NCI-H128 (cell line): ENCODE measurements around the gene LSR.
"Not testable (repeated sequence)": the region's sequence is repeated elsewhere in the genome, so short reads cannot be mapped to it uniquely, and the experiment has no call there.

Experiments
- DNase-seq: peaks from one replicate; lab custom pipeline; 2025; ENCODE audit not compliant: unreplicated experiment; lab: John Stamatoyannopoulos, UW

The LSR gene

DNA sequence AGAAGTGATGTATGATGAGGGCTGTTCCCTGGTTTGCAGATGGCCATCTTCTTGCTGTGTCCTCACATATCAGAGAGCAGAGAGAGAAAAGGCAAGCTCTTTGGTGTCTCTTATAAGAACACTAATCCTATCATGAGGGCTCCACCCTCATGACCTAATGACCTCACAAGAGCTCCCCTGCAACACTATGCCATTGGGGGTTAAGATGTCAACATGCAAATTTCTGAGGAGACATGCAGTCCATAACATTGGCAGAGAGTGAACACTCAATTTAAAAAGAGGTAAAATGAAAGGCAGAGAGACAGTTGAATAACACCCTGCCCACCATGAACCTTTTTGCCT is 31.2 kb upstream of the LSR start:
- DNase-seq: no peak

DNA sequence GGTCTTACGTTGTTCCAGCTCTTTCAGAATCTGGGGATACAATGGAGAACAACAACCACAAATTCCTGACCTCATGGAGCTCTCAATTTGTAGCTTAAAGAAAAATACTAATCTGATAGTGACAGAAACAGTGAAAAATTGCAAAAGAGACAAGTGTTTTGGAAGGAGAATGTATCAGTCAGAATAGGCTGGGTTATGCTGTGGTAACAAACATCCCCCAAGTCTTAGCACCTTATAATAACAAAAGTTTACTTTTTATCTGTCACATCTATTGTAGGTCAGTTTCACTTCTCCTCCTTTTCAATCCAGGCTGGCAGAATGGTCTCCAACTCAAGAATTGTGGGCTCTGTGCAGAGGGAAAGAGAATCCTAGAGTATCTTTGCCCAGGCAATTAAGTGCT is 29.8 kb upstream of the LSR start:
- DNase-seq: no peak

GRCh38 chr19:35220315-35220921 is 28.4 kb upstream of the LSR start:
- no peak for DNase-seq

DNA sequence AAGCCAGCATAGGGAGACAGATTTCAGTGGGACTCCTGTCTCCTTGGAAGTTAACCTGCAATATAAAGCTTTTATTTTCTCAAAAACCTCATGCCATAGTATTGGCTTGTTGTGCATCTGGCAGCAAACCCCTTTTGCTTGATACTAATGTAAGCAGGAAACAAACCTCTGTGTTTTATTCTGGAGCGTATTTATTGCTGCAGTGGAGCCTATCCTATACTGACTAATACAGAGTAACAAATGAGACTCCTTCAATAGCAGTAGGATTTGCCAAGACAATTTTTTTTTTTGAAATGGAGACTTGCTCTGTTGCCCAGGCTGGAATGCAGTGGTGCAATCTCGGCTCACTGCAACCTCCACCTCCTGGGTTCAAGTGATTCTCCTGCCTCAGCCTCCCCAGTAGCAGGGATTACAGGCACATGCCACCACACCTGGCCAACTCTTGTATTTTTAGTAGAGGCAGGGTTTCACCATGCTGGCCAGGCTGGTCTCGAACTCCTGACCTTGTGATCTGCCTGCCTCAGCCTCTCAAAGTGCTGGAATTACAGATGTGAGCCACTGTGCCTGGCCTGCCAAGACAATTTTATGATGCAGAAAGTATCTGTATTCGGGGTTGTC is 27.7 kb upstream of the LSR start:
- not testable (repeated sequence) for DNase-seq

GRCh38 chr19:35222373-35223015 is 26.3 kb upstream of the LSR start:
- no peak for DNase-seq

GRCh38 chr19:35223084-35223790 is 25.6 kb upstream of the LSR start:
- DNase-seq: no peak

- DNase-seq: no peak
Measured at GRCh38 chr19:35223862-35224505, 24.8 kb upstream of the LSR start.

DNA sequence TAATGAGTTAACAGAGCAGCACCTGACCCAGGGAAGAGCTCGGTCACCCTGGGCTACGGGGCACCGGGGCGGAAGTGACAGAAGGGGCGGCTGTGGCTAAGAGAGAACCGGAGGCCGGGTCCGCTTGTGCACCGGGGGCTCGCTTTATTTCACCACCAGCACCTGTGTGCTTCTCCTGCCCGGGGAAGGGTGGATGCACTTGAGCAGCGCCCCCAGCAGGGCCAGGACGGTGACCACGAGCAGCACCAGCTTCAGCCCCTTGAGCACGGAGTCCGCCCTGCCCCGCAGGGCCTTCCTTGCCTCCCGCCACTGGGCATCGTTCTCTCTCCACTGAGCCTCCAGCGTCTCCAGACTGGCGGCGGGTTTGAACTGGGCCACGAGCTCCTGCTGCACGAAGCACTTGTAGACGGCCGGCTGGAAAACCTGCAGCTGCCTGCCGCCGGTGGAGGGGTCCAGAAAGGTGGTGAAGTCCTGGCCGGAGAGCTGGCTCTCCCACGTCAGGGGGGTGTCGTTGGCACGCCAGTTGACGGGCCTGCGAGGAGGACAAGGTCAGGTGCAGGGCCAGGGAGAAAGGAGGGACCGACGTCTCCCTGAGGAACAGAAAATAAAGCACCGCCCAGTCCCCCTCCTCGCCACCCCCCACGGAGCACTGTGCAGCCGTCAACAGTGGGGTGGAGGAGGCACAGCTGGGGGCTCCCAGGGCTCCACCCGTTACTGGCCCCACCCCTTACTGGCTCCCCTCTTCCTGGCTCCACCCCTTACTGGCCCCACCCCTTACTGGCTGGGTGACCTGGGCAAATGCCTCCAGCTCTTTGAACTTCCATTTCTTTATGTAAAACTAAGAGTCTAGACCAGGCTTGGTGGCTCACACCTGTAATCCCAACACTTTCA is 23.9 kb upstream of the LSR start:
- no peak for DNase-seq

GRCh38 chr19:35225951-35226350 is 22.9 kb upstream of the LSR start:
- DNase-seq: no peak

DNA sequence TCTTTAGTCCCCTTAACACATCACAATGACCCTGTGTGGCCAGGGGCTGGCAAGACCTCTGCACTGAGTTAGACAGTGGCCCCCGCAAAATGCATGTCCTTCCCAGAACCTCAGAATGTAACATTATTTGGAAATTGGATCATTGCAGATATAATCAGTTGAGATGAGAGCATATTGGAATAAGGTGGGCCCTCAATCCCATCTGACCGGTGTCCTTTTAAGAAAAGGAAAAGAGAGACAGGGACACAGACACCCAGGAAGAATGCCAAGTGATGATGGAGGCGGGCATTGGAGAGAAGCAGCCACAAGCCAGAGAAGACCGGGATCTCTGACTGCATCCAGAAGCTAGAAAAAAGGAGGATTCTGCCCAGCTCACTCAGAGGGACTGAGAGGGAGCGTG is 22.1 kb upstream of the LSR start:
- DNase-seq: no peak

DNA sequence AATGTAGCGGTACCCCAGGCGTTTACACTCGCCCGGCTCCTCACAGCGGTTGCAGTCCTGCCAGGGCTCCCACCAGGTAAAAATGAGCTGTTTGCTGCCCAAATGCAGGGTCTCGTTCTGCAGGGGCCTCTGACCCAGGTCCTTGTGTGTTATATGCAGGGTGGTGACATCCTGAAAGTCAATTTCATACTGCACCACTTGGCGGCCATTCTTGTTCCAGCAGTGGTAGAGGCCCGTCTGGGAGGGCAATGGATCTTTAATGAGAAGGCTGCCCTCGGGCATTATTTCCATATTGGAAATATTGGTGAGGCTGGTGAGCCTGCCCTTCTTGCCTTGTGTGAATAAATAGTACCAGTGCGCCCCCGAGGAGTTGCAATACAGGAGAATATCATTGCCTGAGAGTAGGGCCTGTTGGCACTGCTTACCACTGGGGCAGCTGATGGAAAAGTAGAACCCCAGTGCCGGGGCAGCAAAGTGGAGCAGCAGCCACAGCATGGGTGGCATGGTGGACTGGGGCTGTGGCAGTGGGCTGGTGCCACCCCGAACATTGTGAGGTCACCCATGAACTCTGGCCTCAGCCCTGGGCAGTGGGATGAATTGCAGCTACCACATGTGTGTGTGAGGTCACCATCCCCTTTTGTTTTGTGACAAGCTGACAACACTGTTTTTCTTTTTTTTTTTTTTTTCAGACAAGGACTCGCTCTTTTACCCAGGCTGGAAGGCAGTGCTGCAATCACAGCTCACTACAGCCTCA is 20.4 kb upstream of the LSR start, which contains the start of gene FAM187B:
TSS of gene FAM187B (minus strand) at position 563 of the 754 bp plus-strand sequence. CDS start at position 504, 59 bp downstream.
- DNase-seq: no peak

- no peak for DNase-seq
Measured at GRCh38 chr19:35229601-35230000, 19.2 kb upstream of the LSR start.

GRCh38 chr19:35231956-35232645 is 16.7 kb upstream of the LSR start:
- DNase-seq: no peak

GRCh38 chr19:35232912-35233311 is 15.9 kb upstream of the LSR start:
- no peak for DNase-seq

DNA sequence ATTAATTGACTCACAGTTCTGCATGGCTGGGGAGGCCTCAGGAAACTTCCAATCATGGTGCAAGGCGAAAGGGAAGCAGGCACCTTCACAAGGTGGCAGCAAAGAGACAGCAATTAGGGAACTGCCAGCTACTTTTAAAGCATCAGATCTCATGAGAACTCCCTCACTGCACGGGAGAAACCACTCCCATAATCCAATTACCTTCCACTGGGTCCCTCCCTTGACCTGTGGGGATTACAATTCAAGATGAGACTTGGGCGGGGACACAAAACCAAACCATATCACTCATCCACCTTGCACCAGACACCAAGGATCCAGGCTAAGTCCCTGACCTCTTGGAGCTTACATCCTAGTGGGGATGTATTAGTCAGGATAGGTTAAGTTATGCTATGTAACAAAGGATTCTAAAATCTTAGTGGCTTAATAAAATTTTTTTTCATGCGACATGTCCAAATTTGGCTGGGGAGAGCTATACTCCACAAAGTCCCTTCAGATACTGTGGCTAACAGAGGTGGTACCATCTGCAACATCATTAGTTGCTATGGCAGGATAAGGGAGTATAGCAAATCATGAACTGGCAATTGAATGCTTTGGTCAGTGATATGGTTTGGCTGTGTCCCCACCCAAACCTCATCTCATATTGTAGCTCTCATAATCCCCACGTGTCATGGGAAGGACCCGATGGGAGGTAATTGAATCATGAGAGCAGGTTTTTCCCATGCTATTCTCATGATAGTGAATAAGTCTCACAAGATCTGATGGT is 12.0 kb upstream of the LSR start:
- DNase-seq: no peak

DNA sequence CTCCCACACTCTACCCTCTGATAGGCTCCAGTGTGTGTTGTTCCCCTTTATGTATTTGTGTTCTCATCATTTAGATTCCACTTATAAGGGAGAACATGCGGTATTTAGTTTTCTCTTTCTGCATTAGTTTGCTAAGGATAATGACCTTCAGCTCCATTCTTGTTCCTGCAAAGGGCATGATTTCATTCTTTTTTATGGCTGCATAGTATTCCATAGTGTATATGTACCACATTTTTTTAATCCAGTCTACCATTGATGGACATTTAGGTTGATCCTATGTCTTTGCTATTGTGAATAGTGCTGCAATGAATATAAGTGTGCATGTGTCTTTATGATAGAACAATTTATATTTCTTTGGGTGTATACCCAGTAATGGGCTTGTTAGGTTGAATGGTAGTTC is 9.2 kb upstream of the LSR start:
- not testable (repeated sequence) for DNase-seq

DNA sequence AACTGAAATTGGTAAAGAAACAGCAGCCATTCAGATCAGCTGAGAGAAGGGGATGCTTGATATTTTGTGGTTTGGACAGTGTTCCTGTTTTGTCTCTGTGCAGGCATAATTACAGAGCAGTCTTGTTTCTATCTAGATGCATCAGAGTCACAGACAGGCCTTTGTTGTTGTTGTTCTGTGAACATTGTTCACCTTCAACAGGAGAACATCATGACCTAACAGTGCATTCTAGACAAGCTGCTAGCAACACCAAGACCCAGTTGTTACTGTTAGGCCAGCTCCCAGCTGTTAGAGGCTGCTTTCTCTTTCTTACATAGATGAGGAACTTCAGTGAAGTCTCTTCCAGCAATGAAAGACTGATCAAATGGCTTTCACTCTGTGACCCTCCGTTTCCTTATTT is 8.5 kb upstream of the LSR start:
- DNase-seq: no peak

- no peak for DNase-seq
Measured at GRCh38 chr19:35241417-35241816, 7.4 kb upstream of the LSR start.
